SKM-1 (cell line): Measurements from ENCODE around the gene HAUS7.

Experiments
- DNase-seq: peaks from one replicate; lab custom pipeline; 2025; ENCODE audit not compliant: unreplicated experiment; lab: John Stamatoyannopoulos, UW

Gene HAUS7

GRCh38 chrX:153499876-153500275 lies 29.5 kb upstream of the HAUS7 start:
- no peak for DNase-seq

- no peak for DNase-seq
Measured at GRCh38 chrX:153499341-153499740, 29.0 kb upstream of the HAUS7 start.

GRCh38 chrX:153498453-153498852 lies 28.1 kb upstream of the HAUS7 start:
- DNase-seq = no peak

GRCh38 chrX:153496590-153496959 lies 26.2 kb upstream of the HAUS7 start:
- DNase-seq = no peak

GRCh38 chrX:153495903-153496589 lies 25.7 kb upstream of the HAUS7 start:
- DNase-seq = no peak

- DNase-seq = no peak
Measured at GRCh38 chrX:153495362-153495751, 25.0 kb upstream of the HAUS7 start.

- no peak for DNase-seq
Measured at GRCh38 chrX:153494541-153495361, 24.4 kb upstream of the HAUS7 start, which contains the start of gene BGN. TSS of gene BGN (plus strand) at chrX:153494980. CDS start at chrX:153504632, 9,652 bp downstream.

GRCh38 chrX:153494061-153494460 lies 23.7 kb upstream of the HAUS7 start:
- no peak for DNase-seq

GRCh38 chrX:153493085-153493484 lies 22.7 kb upstream of the HAUS7 start:
- DNase-seq = no peak

- no peak for DNase-seq
Measured at GRCh38 chrX:153492543-153492942, 22.2 kb upstream of the HAUS7 start.

- no peak for DNase-seq
Measured at GRCh38 chrX:153491918-153492317, 21.5 kb upstream of the HAUS7 start.

GRCh38 chrX:153491351-153491914 lies 21.1 kb upstream of the HAUS7 start:
- DNase-seq = no peak

- no peak for DNase-seq
Measured at GRCh38 chrX:153490217-153490930, 20.0 kb upstream of the HAUS7 start.

GRCh38 chrX:153488231-153488914 lies 18.0 kb upstream of the HAUS7 start:
- no peak for DNase-seq

- DNase-seq = no peak
Measured at GRCh38 chrX:153487590-153488071, 17.3 kb upstream of the HAUS7 start.

- DNase-seq = no peak
Measured at GRCh38 chrX:153486171-153486570, 15.8 kb upstream of the HAUS7 start.

- DNase-seq = no peak
Measured at GRCh38 chrX:153485396-153486080, 15.2 kb upstream of the HAUS7 start.

- no peak for DNase-seq
Measured at GRCh38 chrX:153482376-153483015, 12.1 kb upstream of the HAUS7 start.

GRCh38 chrX:153481043-153481442 lies 10.7 kb upstream of the HAUS7 start:
- DNase-seq = no peak

- no peak for DNase-seq
Measured at GRCh38 chrX:153478746-153479145, 8.4 kb upstream of the HAUS7 start.
